H9 (cell line): ENCODE data around the gene KIAA1671. TPM values are rescaled to one million over a fixed set of nuclear protein-coding genes. Genes with fewer than 3 reads are reported as not detected.

Experiments
- DNase-seq: peaks from one replicate; pipeline ENCODE4 v3.0.0-alpha.2; 2017
- H2AFZ ChIP-seq: one replicate; pipeline ENCODE4 v1.6.1; 2013; ENCODE audit warnings: mild to moderate bottlenecking, low read length, control low read depth, moderate library complexity
- H2AK5ac ChIP-seq: 2 replicates; pipeline ENCODE4 v1.6.1; 2013; ENCODE audit warnings: low read length, control low read depth, mixed read lengths; ENCODE audit not compliant: insufficient read length
- H2BK120ac ChIP-seq: one replicate; pipeline ENCODE4 v1.6.1; 2013; ENCODE audit warnings: low read depth, mild to moderate bottlenecking, low read length, control low read depth, inconsistent platforms; ENCODE audit not compliant: poor library complexity, severe bottlenecking
- H2BK12ac ChIP-seq: 2 replicates; pipeline ENCODE4 v1.6.1; 2013; ENCODE audit warnings: low read length, control low read depth, mixed read lengths, low read depth; ENCODE audit not compliant: insufficient read length
- H2BK15ac ChIP-seq: 2 replicates; pipeline ENCODE4 v1.6.1; 2013; ENCODE audit warnings: low read depth, low read length, control low read depth
- H2BK20ac ChIP-seq: one replicate; pipeline ENCODE4 v1.6.1; 2013; ENCODE audit warnings: low read depth, mild to moderate bottlenecking, low read length, control low read depth, inconsistent platforms; ENCODE audit not compliant: poor library complexity, severe bottlenecking
- H2BK5ac ChIP-seq: 2 replicates; pipeline ENCODE4 v1.6.1; 2013; ENCODE audit warnings: low read length, control low read depth, mixed read lengths; ENCODE audit not compliant: insufficient read length
- H3K14ac ChIP-seq: 2 replicates; pipeline ENCODE4 v1.6.1; 2013; ENCODE audit warnings: low read length, control low read depth; ENCODE audit not compliant: insufficient read depth
- H3K18ac ChIP-seq: 2 replicates; pipeline ENCODE4 v1.6.1; 2013; ENCODE audit warnings: low read depth, mild to moderate bottlenecking, mixed read lengths, low read length, control low read depth; ENCODE audit not compliant: insufficient read length
- H3K23ac ChIP-seq: 2 replicates; pipeline ENCODE4 v1.6.1; 2013; ENCODE audit warnings: low read length, control low read depth, mixed read lengths, low read depth; ENCODE audit not compliant: insufficient read length
- H3K23me2 ChIP-seq: 2 replicates; pipeline ENCODE4 v1.6.1; 2013; ENCODE audit warnings: low read depth, mild to moderate bottlenecking, mixed read lengths, low read length, control low read depth; ENCODE audit not compliant: insufficient read length, poor library complexity, severe bottlenecking
- H3K27ac ChIP-seq: 2 replicates; pipeline ENCODE4 v1.5.1; 2013; ENCODE audit warnings: low read length, control low read depth, mixed read lengths, low read depth; ENCODE audit not compliant: insufficient read length
- H3K27me3 ChIP-seq: 2 replicates; pipeline ENCODE4 v1.6.1; 2013; ENCODE audit warnings: low read length, control low read depth, inconsistent platforms; ENCODE audit not compliant: insufficient read depth
- H3K4ac ChIP-seq: 2 replicates; pipeline ENCODE4 v1.6.1; 2013; ENCODE audit warnings: low read depth, mild to moderate bottlenecking, control low read depth, inconsistent platforms, low read length, moderate library complexity
- H3K4me1 ChIP-seq: 2 replicates; pipeline ENCODE4 v1.6.1; 2013; ENCODE audit warnings: low read length, control low read depth, inconsistent platforms; ENCODE audit not compliant: insufficient read depth
- H3K4me2 ChIP-seq: 2 replicates; pipeline ENCODE4 v1.6.1; 2013; ENCODE audit warnings: low read length, control low read depth, mixed read lengths; ENCODE audit not compliant: insufficient read length, insufficient read depth
- H3K56ac ChIP-seq: 2 replicates; pipeline ENCODE4 v1.6.1; 2013; ENCODE audit warnings: low read depth, mild to moderate bottlenecking, mixed read lengths, low read length, control low read depth; ENCODE audit not compliant: insufficient read length
- H3K79me1 ChIP-seq: 2 replicates; pipeline ENCODE4 v1.6.1; 2013; ENCODE audit warnings: low read depth, mild to moderate bottlenecking, moderate library complexity, low read length, control low read depth, inconsistent platforms; ENCODE audit not compliant: insufficient read depth, poor library complexity, severe bottlenecking
- H3K79me2 ChIP-seq: 2 replicates; pipeline ENCODE4 v1.6.1; 2013; ENCODE audit warnings: low read length, control low read depth, inconsistent platforms; ENCODE audit not compliant: insufficient read depth
- H3K9ac ChIP-seq: 2 replicates; pipeline ENCODE4 v1.6.1; 2013; ENCODE audit warnings: low read length, control low read depth, mixed read lengths; ENCODE audit not compliant: insufficient read length; ENCODE audit errors: extremely low read depth
- H3K9me3 ChIP-seq: one replicate; pipeline ENCODE4 v1.6.1; 2013; ENCODE audit warnings: low read depth, low read length, inconsistent platforms; ENCODE audit not compliant: control insufficient read depth
- H3T11ph ChIP-seq: one replicate; pipeline ENCODE4 v1.6.1; 2013; ENCODE audit warnings: mild to moderate bottlenecking, low read length, control low read depth, inconsistent platforms
- H4K20me1 ChIP-seq: one replicate; pipeline ENCODE4 v1.6.1; 2013; ENCODE audit not compliant: control insufficient read depth, insufficient read length, insufficient read depth
- H4K5ac ChIP-seq: 2 replicates; pipeline ENCODE4 v1.6.1; 2013; ENCODE audit warnings: low read depth, mild to moderate bottlenecking, mixed read lengths, low read length, control low read depth; ENCODE audit not compliant: insufficient read length
- H4K8ac ChIP-seq: replicated peaks from 2 replicates; pipeline ENCODE4 v1.6.1; 2013; ENCODE audit warnings: low read length, control low read depth, mixed read lengths, low read depth; ENCODE audit not compliant: insufficient read length
- H4K91ac ChIP-seq: 2 replicates; pipeline ENCODE4 v1.6.1; 2013; ENCODE audit warnings: low read depth, mild to moderate bottlenecking, moderate library complexity, mixed read lengths, low read length, control low read depth; ENCODE audit not compliant: insufficient read length
- H3K27ac Mint-ChIP-seq, 3 experiments: 2 replicates in 2 of 3; 3 replicates in 1 of 3; pipeline ENCODE4 v1.8.0; 2020 to 2021; ENCODE audit warnings: mixed read lengths in 3 of 3, mild to moderate bottlenecking in 1 of 3, moderate library complexity in 1 of 3
- H3K27me3 Mint-ChIP-seq: 2 replicates; pipeline ENCODE4 v1.8.0; 2021; ENCODE audit warnings: low read depth, mild to moderate bottlenecking, moderate library complexity, mixed read lengths
- H3K36me3 Mint-ChIP-seq, 3 experiments: 2 replicates in 2 of 3; 3 replicates in 1 of 3; pipeline ENCODE4 v1.8.0; 2020 to 2021; ENCODE audit warnings: low read depth in 3 of 3, mixed read lengths in 3 of 3; ENCODE audit not compliant: insufficient read depth in 1 of 3
- H3K4me1 Mint-ChIP-seq, 2 experiments: 2 replicates each; pipeline ENCODE4 v1.8.0; 2020; ENCODE audit warnings: mixed read lengths in 2 of 2
- H3K4me3 Mint-ChIP-seq, 2 experiments: 2 replicates in 1 of 2; 3 replicates in 1 of 2; pipeline ENCODE4 v1.8.0; 2020 to 2021; ENCODE audit warnings: mild to moderate bottlenecking in 2 of 2, mixed read lengths in 2 of 2, moderate library complexity in 1 of 2
- H3K9me3 Mint-ChIP-seq, 2 experiments: 2 replicates in 1 of 2; 3 replicates in 1 of 2; pipeline ENCODE4 v1.8.0; 2020; ENCODE audit warnings: mild to moderate bottlenecking in 2 of 2, mixed read lengths in 2 of 2, moderate library complexity in 1 of 2
- WGBS: extraction: QIAGEN DNeasy Blood & Tissue Kit; methylation state at CpG from one replicate; pipeline ENCODE4 v1.1.7; 2013; ENCODE audit warnings: missing lambda C conversion rate, low lambda C conversion rate, mixed read lengths; ENCODE audit not compliant: insufficient read length; ENCODE audit errors: extremely low coverage; 5-methylcytosine and 5-hydroxymethylcytosine counted together
- total RNA-seq: library from RNA; stranded (reverse); gene quantifications from 2 replicates; pipeline ENCODE4 v1.2.1, GENCODE V29; 2021
- TF ChIP-seq, protein P1 (sequence below): fragments of 200-600 bp; sonication (generic); conservative IDR thresholded peaks from 3 replicates; pipeline ENCODE4 v1.8.0; 2021; ENCODE audit warnings: antibody characterized with exemption, mild to moderate bottlenecking

The KIAA1671 gene
- total RNA-seq, 1 experiment from 2014 or later = 22.6 TPM

DNA sequence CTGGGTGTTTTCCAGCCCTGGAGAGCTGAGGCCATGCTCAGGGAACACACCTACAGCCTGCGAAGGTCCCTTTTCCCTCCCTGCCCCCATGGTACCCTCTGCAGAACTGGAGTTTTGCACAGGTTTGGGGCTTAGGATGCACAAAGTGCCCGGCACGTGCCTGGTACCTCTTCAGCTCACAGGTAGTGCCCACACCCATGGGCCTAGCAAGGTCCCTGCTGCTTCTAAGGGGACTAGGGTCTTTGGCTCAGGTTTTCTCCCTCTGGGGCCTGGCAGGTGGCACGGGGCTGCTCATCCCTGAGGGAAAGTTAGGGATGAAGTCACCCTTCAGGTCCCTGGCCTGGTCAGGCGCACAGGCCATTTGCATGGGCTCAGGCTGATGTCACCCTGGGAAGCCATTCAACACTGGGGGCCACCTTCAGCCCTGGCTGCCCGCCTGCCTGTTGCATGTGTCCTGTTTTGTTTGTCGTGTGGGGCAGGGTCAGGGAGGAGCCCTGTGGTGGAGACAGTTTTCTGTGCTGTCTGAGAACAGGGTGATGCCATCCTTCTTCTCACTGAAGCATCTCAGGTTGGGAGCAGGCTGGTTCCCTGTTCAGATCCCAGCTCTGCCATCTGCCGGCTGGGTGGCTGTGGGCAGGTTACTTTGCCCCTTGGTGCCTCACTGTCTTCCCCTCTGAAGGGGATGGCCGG, 178.8 kb downstream of the KIAA1671 start:
- no peak overlapping the region for H3K27ac Mint-ChIP-seq
- TF ChIP-seq, protein P1, sequence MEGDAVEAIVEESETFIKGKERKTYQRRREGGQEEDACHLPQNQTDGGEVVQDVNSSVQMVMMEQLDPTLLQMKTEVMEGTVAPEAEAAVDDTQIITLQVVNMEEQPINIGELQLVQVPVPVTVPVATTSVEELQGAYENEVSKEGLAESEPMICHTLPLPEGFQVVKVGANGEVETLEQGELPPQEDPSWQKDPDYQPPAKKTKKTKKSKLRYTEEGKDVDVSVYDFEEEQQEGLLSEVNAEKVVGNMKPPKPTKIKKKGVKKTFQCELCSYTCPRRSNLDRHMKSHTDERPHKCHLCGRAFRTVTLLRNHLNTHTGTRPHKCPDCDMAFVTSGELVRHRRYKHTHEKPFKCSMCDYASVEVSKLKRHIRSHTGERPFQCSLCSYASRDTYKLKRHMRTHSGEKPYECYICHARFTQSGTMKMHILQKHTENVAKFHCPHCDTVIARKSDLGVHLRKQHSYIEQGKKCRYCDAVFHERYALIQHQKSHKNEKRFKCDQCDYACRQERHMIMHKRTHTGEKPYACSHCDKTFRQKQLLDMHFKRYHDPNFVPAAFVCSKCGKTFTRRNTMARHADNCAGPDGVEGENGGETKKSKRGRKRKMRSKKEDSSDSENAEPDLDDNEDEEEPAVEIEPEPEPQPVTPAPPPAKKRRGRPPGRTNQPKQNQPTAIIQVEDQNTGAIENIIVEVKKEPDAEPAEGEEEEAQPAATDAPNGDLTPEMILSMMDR = no peak
- Histone ChIP-seq H3K23ac (no peak overlapping the region), H2BK120ac (no peak overlapping the region), H2BK5ac (no peak overlapping the region), H3K56ac (no peak overlapping the region), H3K4me2 (no peak overlapping the region), H3K9ac (no peak overlapping the region), H3K79me1 (no peaks in the 10 kb centered on the region), H3K23me2 (no peaks in the 10 kb centered on the region), H3K4me1 (0 out of 2 replicates have a peak, but pooled peaks cover 2% of the 10 kb centered on the region), H2AFZ (no peak overlapping the region), H3K27ac (no peak overlapping the region), H3K9me3 (no peaks in the 10 kb centered on the region), H3K4ac (no peak overlapping the region), H3K14ac (no peak overlapping the region; the same call in 1 of the 2 replicates), H2AK5ac (no peak overlapping the region), H3K18ac (no peak overlapping the region), H2BK15ac (no peak overlapping the region), H3K79me2 (no peaks in the 10 kb centered on the region), H3K27me3 (no peaks in the 10 kb centered on the region), H4K91ac (no peak overlapping the region), H2BK20ac (no peak overlapping the region), H3T11ph (no peak overlapping the region), H4K8ac (no peak overlapping the region), H4K20me1 (no peaks in the 10 kb centered on the region), H2BK12ac (no peak overlapping the region), H4K5ac (no peak overlapping the region)
- H3K27me3 Mint-ChIP-seq = 0 out of 2 replicates have a peak, but pooled peaks cover 2% of the 10 kb centered on the region
- no peaks in the 10 kb centered on the region for H3K36me3 Mint-ChIP-seq
- DNase-seq = no peak
- no peak overlapping the region for H3K4me3 Mint-ChIP-seq
- no CpG with 5 or more reads among the region's 9 CpGs for WGBS
- peaks cover 39 to 58% of the 10 kb centered on the region in 2 experiments for H3K4me1 Mint-ChIP-seq
- H3K9me3 Mint-ChIP-seq = no peaks in the 10 kb centered on the region
